IMR-90 (cell line): ENCODE measurements around the gene HMGXB3. TPM values are rescaled to one million over a fixed set of nuclear protein-coding genes. Genes with fewer than 3 reads are reported as not detected.

ENCODE experiments used
- ATAC-seq: fragments of 200-7000 bp; cut with Tn5 transposase; 2 replicates; pipeline ENCODE4 v1.9.1; 2020; ENCODE audit warnings: low read depth, mild to moderate bottlenecking, moderate library complexity
- BruUV-seq: library from RNA; stranded (reverse); fragments of 400-500 nt; replicated peaks from 2 replicates; lab custom pipeline; 2021; lab: Mats Ljungman, UMichigan
- CTCF ChIA-PET: fragments of 300-600 bp; formaldehyde crosslinking; extraction: SDS; loops from one replicate; lab custom pipeline; 2021; ENCODE audit warnings: antibody characterized with exemption; lab: Yijun Ruan, JAX
- POLR2A ChIA-PET: fragments of 300-600 bp; sonication (Branson Sonifier 250); formaldehyde crosslinking; loops from one replicate; lab custom pipeline; 2022; ENCODE audit warnings: antibody characterized with exemption; ENCODE audit not compliant: unreplicated experiment; lab: Charles Lee
- DNase-seq: peaks from one replicate; pipeline ENCODE4 v3.0.0; 2013
- H2AFZ ChIP-seq: replicated peaks from 2 replicates; pipeline ENCODE3; 2013; ENCODE audit warnings: low read length, mild to moderate bottlenecking; ENCODE audit not compliant: poor library complexity
- H2AK5ac ChIP-seq: 2 replicates; pipeline ENCODE4 v1.6.1; 2013; ENCODE audit warnings: low read depth, low read length, inconsistent platforms
- H2AK9ac ChIP-seq: replicated peaks from 2 replicates; pipeline ENCODE3; 2013; ENCODE audit warnings: mild to moderate bottlenecking, low read depth, low read length, moderate library complexity; ENCODE audit not compliant: poor library complexity
- H2BK120ac ChIP-seq: 2 replicates; pipeline ENCODE4 v1.6.1; 2013; ENCODE audit warnings: low read depth, low read length, inconsistent platforms
- H2BK15ac ChIP-seq: 3 replicates; pipeline ENCODE4 v1.6.1; 2013; ENCODE audit warnings: low read depth, low read length, inconsistent platforms
- H2BK20ac ChIP-seq: 2 replicates; pipeline ENCODE4 v1.6.1; 2013; ENCODE audit warnings: low read depth, mild to moderate bottlenecking, inconsistent platforms, low read length, moderate library complexity
- H2BK5ac ChIP-seq: 2 replicates; pipeline ENCODE4 v1.6.1; 2013; ENCODE audit warnings: mild to moderate bottlenecking, low read depth, low read length, inconsistent platforms; ENCODE audit not compliant: poor library complexity, severe bottlenecking
- H3K14ac ChIP-seq: replicated peaks from 2 replicates; pipeline ENCODE4 v1.6.1; 2013; ENCODE audit warnings: low read depth, low read length, inconsistent platforms
- H3K18ac ChIP-seq: 2 replicates; pipeline ENCODE4 v1.6.1; 2013; ENCODE audit warnings: low read depth, low read length, control low read depth
- H3K23ac ChIP-seq: 2 replicates; pipeline ENCODE4 v1.6.1; 2013; ENCODE audit warnings: low read depth, low read length, inconsistent platforms
- H3K27ac ChIP-seq: 2 replicates; pipeline ENCODE4 v1.5.1; 2013; ENCODE audit warnings: mild to moderate bottlenecking, control low read depth, low read length; ENCODE audit not compliant: insufficient read depth
- H3K27me3 ChIP-seq: 2 replicates; pipeline ENCODE4 v1.6.1; 2013; ENCODE audit warnings: low read length; ENCODE audit not compliant: control insufficient read depth, insufficient read depth
- H3K36me3 ChIP-seq: 2 replicates; pipeline ENCODE4 v1.6.1; 2013; ENCODE audit warnings: low read length, mixed read lengths; ENCODE audit not compliant: control insufficient read depth, insufficient read depth
- H3K4ac ChIP-seq: 2 replicates; pipeline ENCODE4 v1.6.1; 2013; ENCODE audit warnings: low read depth, low read length, inconsistent platforms
- H3K4me1 ChIP-seq: 2 replicates; pipeline ENCODE4 v1.6.1; 2013; ENCODE audit warnings: low read length, mixed read lengths; ENCODE audit not compliant: control insufficient read depth, insufficient read depth
- H3K4me2 ChIP-seq: 2 replicates; pipeline ENCODE4 v1.6.1; 2013; ENCODE audit warnings: low read depth, mild to moderate bottlenecking, control low read depth, low read length, moderate library complexity
- H3K4me3 ChIP-seq: 2 replicates; pipeline ENCODE4 v1.5.1; 2013; ENCODE audit warnings: low read depth, mild to moderate bottlenecking, control low read depth, low read length, moderate library complexity; ENCODE audit not compliant: insufficient read depth
- H3K56ac ChIP-seq: 2 replicates; pipeline ENCODE4 v1.6.1; 2013; ENCODE audit warnings: low read length, inconsistent platforms; ENCODE audit not compliant: insufficient read depth; ENCODE audit errors: extremely low read depth
- H3K79me1 ChIP-seq, 2 experiments: 2 replicates each; pipeline ENCODE4 v1.6.1; 2013; ENCODE audit warnings: low read length in 2 of 2, inconsistent platforms in 1 of 2, low read depth in 1 of 2
- H3K9ac ChIP-seq: 2 replicates; pipeline ENCODE4 v1.6.1; 2013; ENCODE audit warnings: low read depth, low read length, control low read depth
- H3K9me1 ChIP-seq: 2 replicates; pipeline ENCODE4 v1.6.1; 2013; ENCODE audit warnings: low read length, inconsistent platforms; ENCODE audit not compliant: insufficient read depth
- H3K9me3 ChIP-seq: 2 replicates; pipeline ENCODE4 v1.6.1; 2013; ENCODE audit warnings: low read length; ENCODE audit not compliant: control insufficient read depth, insufficient read depth
- H4K20me1 ChIP-seq: 2 replicates; pipeline ENCODE4 v1.6.1; 2013; ENCODE audit warnings: low read length, inconsistent platforms; ENCODE audit not compliant: insufficient read depth
- H4K5ac ChIP-seq: 2 replicates; pipeline ENCODE4 v1.6.1; 2013; ENCODE audit warnings: mild to moderate bottlenecking, low read depth, low read length, control low read depth
- H4K8ac ChIP-seq, 2 experiments: 2 replicates each; pipeline ENCODE4 v1.6.1; 2013; ENCODE audit warnings: low read depth in 2 of 2, low read length in 2 of 2, control low read depth in 1 of 2, inconsistent platforms in 1 of 2
- H4K91ac ChIP-seq: 2 replicates; pipeline ENCODE4 v1.6.1; 2013; ENCODE audit warnings: low read depth, low read length, inconsistent platforms; ENCODE audit not compliant: insufficient read depth
- BHLHE40 ChIP-seq: fragments of 150-350 bp; IDR thresholded peaks from 2 replicates; pipeline ENCODE4 v1.6.1; 2016; ENCODE audit warnings: mild to moderate bottlenecking, low read depth, low read length
- CEBPB ChIP-seq: IDR thresholded peaks from 2 replicates; pipeline ENCODE4 v1.6.1; 2012; ENCODE audit warnings: low read depth, low read length, improper control_type of control experiment
- CHD1 ChIP-seq: IDR thresholded peaks from 2 replicates; pipeline ENCODE4 v1.6.1; 2012; ENCODE audit warnings: low read depth, low read length, improper control_type of control experiment
- CTCF ChIP-seq: conservative IDR thresholded peaks from 2 replicates; pipeline ENCODE4 v1.5.1; 2012; ENCODE audit warnings: mild to moderate bottlenecking, low read depth, low read length, improper control_type of control experiment
- FOS ChIP-seq: fragments of 150-350 bp; IDR thresholded peaks from 2 replicates; pipeline ENCODE4 v1.6.1; 2016; ENCODE audit warnings: low read depth, low read length
- MAFK ChIP-seq: IDR thresholded peaks from 2 replicates; pipeline ENCODE4 v1.6.1; 2012; ENCODE audit warnings: low read depth, low read length, improper control_type of control experiment
- MAZ ChIP-seq: IDR thresholded peaks from 2 replicates; pipeline ENCODE4 v1.6.1; 2012; ENCODE audit warnings: low read depth, mild to moderate bottlenecking, low read length, improper control_type of control experiment, moderate library complexity, borderline replicate concordance
- MXI1 ChIP-seq: IDR thresholded peaks from 2 replicates; pipeline ENCODE4 v1.6.1; 2012; ENCODE audit warnings: low read depth, mild to moderate bottlenecking, low read length, moderate library complexity, borderline replicate concordance
- NFE2L2 ChIP-seq: fragments of 150-350 bp; IDR thresholded peaks from 2 replicates; pipeline ENCODE4 v1.6.1; 2016; ENCODE audit warnings: low read depth, mild to moderate bottlenecking, low read length
- POLR2A ChIP-seq: IDR thresholded peaks from 2 replicates; pipeline ENCODE4 v1.6.1; 2012; ENCODE audit warnings: mild to moderate bottlenecking, low read depth, low read length
- RAD21 ChIP-seq: IDR thresholded peaks from 2 replicates; pipeline ENCODE4 v1.6.1; 2012; ENCODE audit warnings: low read length, improper control_type of control experiment
- RCOR1 ChIP-seq: IDR thresholded peaks from 2 replicates; pipeline ENCODE4 v1.6.1; 2012; ENCODE audit warnings: mild to moderate bottlenecking, low read length, improper control_type of control experiment; ENCODE audit not compliant: insufficient replicate concordance
- RFX5 ChIP-seq: IDR thresholded peaks from 2 replicates; pipeline ENCODE4 v1.8.0; 2012; ENCODE audit warnings: low read depth, mild to moderate bottlenecking, low read length, moderate library complexity
- SMC3 ChIP-seq: fragments of 150-350 bp; IDR thresholded peaks from 2 replicates; pipeline ENCODE4 v1.6.1; 2016; ENCODE audit warnings: low read depth, mild to moderate bottlenecking, antibody characterized with exemption, low read length, moderate library complexity
- USF2 ChIP-seq: fragments of 150-350 bp; IDR thresholded peaks from 2 replicates; pipeline ENCODE4 v1.6.1; 2017; ENCODE audit warnings: mild to moderate bottlenecking, antibody characterized with exemption, low read length, low read depth
- WGBS, 2 experiments: methylation state at CpG; one replicate each; pipeline versions ENCODE4 v1.1.5 to v1.1.7; 2013; ENCODE audit warnings: missing lambda C conversion rate in 2 of 2; ENCODE audit not compliant: insufficient read length in 1 of 2; ENCODE audit errors: extremely low coverage in 2 of 2; 5-methylcytosine and 5-hydroxymethylcytosine counted together
- dilution Hi-C: fragments of 300-500 bp; cut with HindIII; formaldehyde crosslinking; loops from one replicate; pipeline ENCODE4 v1.14.3; 2018; ENCODE audit warnings: low sequenced_read_pairs; ENCODE audit not compliant: unreplicated experiment
- in situ Hi-C: fragments of 300-500 bp; cut with MboI; formaldehyde crosslinking; loops from 3 replicates; pipeline ENCODE4 v1.14.3; 2019; ENCODE audit warnings: low sequenced_read_pairs, inconsistent platforms, mixed read lengths
- intact Hi-C: fragments of 100-400 bp; cut with micrococcal nuclease; formaldehyde crosslinking; loops from 2 replicates; pipeline ENCODE4 v1.10.0; 2022
- polyA plus RNA-seq, 3 experiments: library from polyadenylated mRNA; depleted of rRNA; stranded (reverse); fragments of >200 nt; gene quantifications; 2 replicates each; pipeline ENCODE4 v1.2.3, GENCODE V29; 2012; ENCODE audit warnings: low replicate concordance in 1 of 3
- total RNA-seq: library from RNA; depleted of rRNA; stranded (reverse); fragments of >200 nt; gene quantifications from 2 replicates; pipeline ENCODE4 v1.2.3, GENCODE V29; 2012

The HMGXB3 gene
- total and polyA plus RNA-seq, 2 of the 4 experiments (the other 2 are of a cell fraction): 27.6 to 30.6 TPM

- TF ChIP-seq NFE2L2: no peak
Measured at GRCh38 chr5:150066901-150067396, 66.4 kb downstream of the HMGXB3 start (continued).

GRCh38 chr5:150067405-150067960 lies 66.9 kb downstream of the HMGXB3 start:
- Histone ChIP-seq H3K36me3 (no peaks in the 10 kb centered on the region), H3K4me3 (no peak overlapping the region), H2AK9ac (no peak overlapping the region), H4K20me1 (no peaks in the 10 kb centered on the region), H3K14ac (peak overlapping the region; percentile 38; the same call in 1 of the 2 replicates), H2BK5ac (peak overlapping the region; percentile 61), H3K9me1 (peaks cover 44% of the 10 kb centered on the region), H2AFZ (peak overlapping the region; percentile 37), H2BK120ac (peak overlapping the region; percentile 51), H3K9ac (no peak overlapping the region), H3K56ac (no peak overlapping the region), H3K27me3 (no peaks in the 10 kb centered on the region), H4K8ac (peak overlapping the region in 1 of 2 experiments; percentile 54; a peak in 1 of 4 replicates), H3K23ac (no peak overlapping the region), H2BK20ac (peak overlapping the region; percentile 4; the same call in 1 of the 2 replicates), H3K18ac (peak overlapping the region; percentile 14; the same call in 1 of the 2 replicates), H3K9me3 (no peaks in the 10 kb centered on the region), H2BK15ac (peak overlapping the region; percentile 68; the same call in 2 of the 3 replicates), H3K4ac (peak overlapping the region; percentile 26), H3K4me2 (no peak overlapping the region), H3K27ac (no peak overlapping the region), H2AK5ac (peak overlapping the region; percentile 67), H4K91ac (peak overlapping the region; percentile 39), H3K79me1 (no peaks in the 10 kb centered on the region; a peak in 1 of 4 replicates), H3K4me1 (peaks cover 31% of the 10 kb centered on the region), H4K5ac (no peak overlapping the region)
- CTCF ChIA-PET: no interaction called here
- TF ChIP-seq MXI1 (no peak), NFE2L2 (no peak), MAFK (no peak), FOS (no peak), CTCF (no peak), BHLHE40 (no peak), CEBPB (no peak), SMC3 (no peak), POLR2A (no peak), RFX5 (no peak), USF2 (no peak), CHD1 (no peak), RAD21 (no peak), MAZ (no peak), RCOR1 (no peak)
- in situ Hi-C loops: no loop called here
- intact Hi-C loops: loop anchor here (5.0 kb wide), 1 partner anchor 45 kb away; no protein-coding TSS in a partner anchor
- ATAC-seq: no peak
- no peak for DNase-seq
- WGBS, 2 experiments: no CpG with 5 or more reads among the region's 6 CpGs
- POLR2A ChIA-PET: no interaction called here
- BruUV-seq: no TSS peak
- dilution Hi-C loops: no loop called here
